Measurements from ENCODE around the gene DAPK1.

The DAPK1 gene

DNA sequence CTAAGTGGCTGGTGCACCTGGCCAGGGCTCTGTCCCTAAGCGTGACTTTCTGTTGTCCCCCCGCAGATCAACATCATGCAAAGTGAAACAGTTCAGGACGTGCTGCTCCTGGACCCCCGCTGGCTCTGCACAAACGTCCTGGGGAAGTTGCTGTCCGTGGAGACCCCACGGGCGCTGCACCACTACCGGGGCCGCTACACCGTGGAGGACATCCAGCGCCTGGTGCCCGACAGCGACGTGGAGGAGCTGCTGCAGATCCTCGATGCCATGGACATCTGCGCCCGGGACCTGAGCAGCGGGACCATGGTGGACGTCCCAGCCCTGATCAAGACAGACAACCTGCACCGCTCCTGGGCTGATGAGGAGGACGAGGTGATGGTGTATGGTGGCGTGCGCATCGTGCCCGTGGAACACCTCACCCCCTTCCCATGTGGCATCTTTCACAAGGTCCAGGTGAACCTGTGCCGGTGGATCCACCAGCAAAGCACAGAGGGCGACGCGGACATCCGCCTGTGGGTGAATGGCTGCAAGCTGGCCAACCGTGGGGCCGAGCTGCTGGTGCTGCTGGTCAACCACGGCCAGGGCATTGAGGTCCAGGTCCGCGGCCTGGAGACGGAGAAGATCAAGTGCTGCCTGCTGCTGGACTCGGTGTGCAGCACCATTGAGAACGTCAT, 208.5 kb downstream of the DAPK1 start:
- H3K27me3 Mint-ChIP-seq (ENCODE audit: low read depth): no peaks in the 10 kb centered on the region
- TF ChIP-seq, protein P1, sequence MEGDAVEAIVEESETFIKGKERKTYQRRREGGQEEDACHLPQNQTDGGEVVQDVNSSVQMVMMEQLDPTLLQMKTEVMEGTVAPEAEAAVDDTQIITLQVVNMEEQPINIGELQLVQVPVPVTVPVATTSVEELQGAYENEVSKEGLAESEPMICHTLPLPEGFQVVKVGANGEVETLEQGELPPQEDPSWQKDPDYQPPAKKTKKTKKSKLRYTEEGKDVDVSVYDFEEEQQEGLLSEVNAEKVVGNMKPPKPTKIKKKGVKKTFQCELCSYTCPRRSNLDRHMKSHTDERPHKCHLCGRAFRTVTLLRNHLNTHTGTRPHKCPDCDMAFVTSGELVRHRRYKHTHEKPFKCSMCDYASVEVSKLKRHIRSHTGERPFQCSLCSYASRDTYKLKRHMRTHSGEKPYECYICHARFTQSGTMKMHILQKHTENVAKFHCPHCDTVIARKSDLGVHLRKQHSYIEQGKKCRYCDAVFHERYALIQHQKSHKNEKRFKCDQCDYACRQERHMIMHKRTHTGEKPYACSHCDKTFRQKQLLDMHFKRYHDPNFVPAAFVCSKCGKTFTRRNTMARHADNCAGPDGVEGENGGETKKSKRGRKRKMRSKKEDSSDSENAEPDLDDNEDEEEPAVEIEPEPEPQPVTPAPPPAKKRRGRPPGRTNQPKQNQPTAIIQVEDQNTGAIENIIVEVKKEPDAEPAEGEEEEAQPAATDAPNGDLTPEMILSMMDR (IDR thresholded peaks at IDR 0.05; ENCODE audit: unreplicated experiment in 3 of 3): no peak
- H3K36me3 Mint-ChIP-seq (ENCODE audit: low read depth): peaks cover 43% of the 10 kb centered on the region
- no peak overlapping the region for H3K4me3 Mint-ChIP-seq
- no peak overlapping the region for H3K27ac Mint-ChIP-seq
- H3K4me1 Mint-ChIP-seq: peaks cover 14% of the 10 kb centered on the region
- no peaks in the 10 kb centered on the region for H3K9me3 Mint-ChIP-seq

DNA sequence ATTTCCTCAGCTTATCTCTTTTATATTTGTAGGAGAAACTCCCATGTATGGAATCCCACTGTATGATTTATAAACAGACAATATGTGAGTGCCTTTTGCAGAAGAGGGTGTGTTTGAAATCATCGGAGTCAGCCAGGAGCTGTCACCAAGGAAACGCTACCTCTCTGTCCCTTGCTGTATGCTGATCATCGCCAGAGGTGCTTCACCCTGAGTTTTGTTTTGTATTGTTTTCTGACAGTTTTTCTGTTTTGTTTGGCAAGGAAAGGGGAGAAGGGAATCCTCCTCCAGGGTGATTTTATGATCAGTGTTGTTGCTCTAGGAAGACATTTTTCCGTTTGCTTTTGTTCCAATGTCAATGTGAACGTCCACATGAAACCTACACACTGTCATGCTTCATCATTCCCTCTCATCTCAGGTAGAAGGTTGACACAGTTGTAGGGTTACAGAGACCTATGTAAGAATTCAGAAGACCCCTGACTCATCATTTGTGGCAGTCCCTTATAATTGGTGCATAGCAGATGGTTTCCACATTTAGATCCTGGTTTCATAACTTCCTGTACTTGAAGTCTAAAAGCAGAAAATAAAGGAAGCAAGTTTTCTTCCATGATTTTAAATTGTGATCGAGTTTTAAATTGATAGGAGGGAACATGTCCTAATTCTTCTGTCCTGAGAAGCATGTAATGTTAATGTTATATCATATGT, 210.3 kb downstream of the DAPK1 start:
- no peak overlapping the region for H3K4me3 Mint-ChIP-seq
- TF ChIP-seq, protein P1 (IDR thresholded peaks at IDR 0.05; ENCODE audit: unreplicated experiment in 3 of 3): no peak
- H3K9me3 Mint-ChIP-seq: no peaks in the 10 kb centered on the region
- no peaks in the 10 kb centered on the region for H3K27me3 Mint-ChIP-seq (ENCODE audit: low read depth)
- peaks cover 40% of the 10 kb centered on the region for H3K36me3 Mint-ChIP-seq (ENCODE audit: low read depth)
- peak overlapping the region; percentile 32 to 64 (median 52) for H3K27ac Mint-ChIP-seq
- H3K4me1 Mint-ChIP-seq: peaks cover 22% of the 10 kb centered on the region

DNA sequence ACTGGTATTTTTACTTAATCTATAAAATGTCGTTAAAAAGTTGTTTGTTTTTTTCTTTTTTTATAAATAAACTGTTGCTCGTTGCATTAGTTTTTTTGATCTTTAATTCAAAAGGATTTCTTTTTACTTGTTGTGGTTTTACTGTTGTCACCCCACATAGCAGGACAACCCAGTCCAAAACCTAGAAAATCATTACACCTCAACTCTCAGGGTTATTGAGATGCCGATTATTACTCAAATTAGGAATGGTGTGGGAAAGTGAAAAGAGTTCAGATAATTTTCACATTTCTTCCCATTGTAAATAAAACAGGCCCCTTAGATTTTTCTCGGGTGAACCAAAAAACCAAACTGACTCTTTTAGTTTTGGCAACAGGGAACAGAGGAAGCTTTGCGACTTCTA, 210.9 kb downstream of the DAPK1 start:
- no peaks in the 10 kb centered on the region for H3K27me3 Mint-ChIP-seq (ENCODE audit: low read depth)
- peaks cover 37% of the 10 kb centered on the region for H3K36me3 Mint-ChIP-seq (ENCODE audit: low read depth)
- peaks cover 28% of the 10 kb centered on the region for H3K4me1 Mint-ChIP-seq
- TF ChIP-seq, protein P1 (IDR thresholded peaks at IDR 0.05; ENCODE audit: unreplicated experiment in 3 of 3): no peak
- H3K9me3 Mint-ChIP-seq: no peaks in the 10 kb centered on the region
- H3K4me3 Mint-ChIP-seq: no peak overlapping the region
- H3K27ac Mint-ChIP-seq: no peak overlapping the region

DNA sequence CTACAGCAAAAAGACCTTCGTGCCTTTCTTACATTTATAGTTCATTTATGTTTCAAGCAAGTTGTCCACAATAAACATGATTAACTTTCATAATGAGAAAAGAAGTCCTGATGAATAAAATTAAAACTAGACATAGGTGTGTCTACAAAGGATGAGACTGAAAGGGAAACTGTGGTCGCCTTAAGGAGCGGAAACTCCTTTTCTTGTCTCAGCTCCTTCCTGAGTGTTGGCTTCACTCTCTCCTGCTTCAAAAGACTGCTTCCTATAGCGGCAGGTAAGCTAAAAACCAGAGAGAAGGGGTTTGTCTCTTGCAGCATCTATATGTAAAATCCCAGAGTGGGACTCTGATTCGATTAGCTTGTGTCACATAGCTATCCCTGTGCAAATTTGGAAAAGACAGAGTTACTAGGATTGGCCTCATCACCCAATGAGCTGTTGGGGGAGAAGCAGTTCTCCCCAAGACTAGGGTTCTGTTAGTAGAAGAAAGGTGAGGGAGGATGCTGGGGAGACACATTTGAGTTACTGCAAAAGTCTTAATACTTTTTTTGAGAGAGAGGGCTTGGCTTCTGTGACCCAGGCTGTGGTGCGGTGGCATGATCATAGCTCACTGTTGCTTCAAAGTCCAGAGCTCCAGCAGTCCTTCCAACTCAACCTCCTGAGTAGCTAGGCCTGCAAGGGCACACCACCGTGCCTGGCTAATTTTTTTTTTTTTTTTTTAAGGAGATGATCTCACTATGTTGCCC, 211.5 kb downstream of the DAPK1 start:
- Mint-ChIP-seq H3K4me1 (peaks cover 33% of the 10 kb centered on the region), H3K27me3 (ENCODE audit: low read depth) (no peaks in the 10 kb centered on the region), H3K4me3 (no peak overlapping the region), H3K27ac (peak overlapping the region in 1 of 3 experiments; percentile 58), H3K9me3 (no peaks in the 10 kb centered on the region), H3K36me3 (ENCODE audit: low read depth) (peaks cover 35% of the 10 kb centered on the region)
- TF ChIP-seq, protein P1 (IDR thresholded peaks at IDR 0.05; ENCODE audit: unreplicated experiment in 3 of 3): no peak

DNA sequence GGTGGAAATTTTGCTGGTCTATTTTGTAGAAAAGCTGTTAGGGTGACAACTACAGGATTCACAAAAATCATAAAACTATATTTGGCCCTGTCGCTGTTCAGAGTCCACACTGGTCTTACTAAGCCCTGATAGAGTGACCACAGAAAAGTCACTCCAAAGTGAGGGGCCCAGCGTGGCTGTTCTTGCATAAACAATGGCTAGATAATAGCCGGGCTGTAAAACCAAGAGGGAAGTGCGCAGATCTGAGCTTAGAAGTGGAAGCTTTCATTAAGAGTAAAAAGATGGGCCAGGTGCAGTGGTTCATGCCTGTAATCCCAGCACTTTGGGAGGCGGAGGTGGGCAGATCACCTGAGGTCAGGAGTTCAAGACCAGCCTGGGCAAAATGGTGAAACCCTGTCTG, 212.8 kb downstream of the DAPK1 start:
- Mint-ChIP-seq H3K4me3 (no peak overlapping the region), H3K27ac (peak overlapping the region in 1 of 3 experiments; percentile 56), H3K36me3 (ENCODE audit: low read depth) (peaks cover 28% of the 10 kb centered on the region), H3K9me3 (no peaks in the 10 kb centered on the region), H3K27me3 (ENCODE audit: low read depth) (no peaks in the 10 kb centered on the region), H3K4me1 (peaks cover 38% of the 10 kb centered on the region)
- TF ChIP-seq, protein P1 (IDR thresholded peaks at IDR 0.05; ENCODE audit: unreplicated experiment in 3 of 3): no peak
